Forelimb muscle (tissue), 1 donor: ENCODE data around the gene SFTA2. TPM values are rescaled to one million over a fixed set of nuclear protein-coding genes. Genes with fewer than 3 reads are reported as not detected.
"Not testable (repeated sequence)": the region's sequence is repeated elsewhere in the genome, so short reads cannot be mapped to it uniquely, and the experiment has no call there.

Experiments used
- DNase-seq: peaks from one replicate; pipeline ENCODE4 v3.0.0-alpha.2; 2013; ENCODE audit warnings: low read depth
- polyA plus RNA-seq: library from polyadenylated mRNA; unstranded; fragments of 120-200 nt; gene quantifications from one replicate; pipeline ENCODE4 v1.2.1, GENCODE V29; 2013; ENCODE audit not compliant: insufficient read length

SFTA2 gene
- polyA plus RNA-seq, 1 donor: not detected

DNA sequence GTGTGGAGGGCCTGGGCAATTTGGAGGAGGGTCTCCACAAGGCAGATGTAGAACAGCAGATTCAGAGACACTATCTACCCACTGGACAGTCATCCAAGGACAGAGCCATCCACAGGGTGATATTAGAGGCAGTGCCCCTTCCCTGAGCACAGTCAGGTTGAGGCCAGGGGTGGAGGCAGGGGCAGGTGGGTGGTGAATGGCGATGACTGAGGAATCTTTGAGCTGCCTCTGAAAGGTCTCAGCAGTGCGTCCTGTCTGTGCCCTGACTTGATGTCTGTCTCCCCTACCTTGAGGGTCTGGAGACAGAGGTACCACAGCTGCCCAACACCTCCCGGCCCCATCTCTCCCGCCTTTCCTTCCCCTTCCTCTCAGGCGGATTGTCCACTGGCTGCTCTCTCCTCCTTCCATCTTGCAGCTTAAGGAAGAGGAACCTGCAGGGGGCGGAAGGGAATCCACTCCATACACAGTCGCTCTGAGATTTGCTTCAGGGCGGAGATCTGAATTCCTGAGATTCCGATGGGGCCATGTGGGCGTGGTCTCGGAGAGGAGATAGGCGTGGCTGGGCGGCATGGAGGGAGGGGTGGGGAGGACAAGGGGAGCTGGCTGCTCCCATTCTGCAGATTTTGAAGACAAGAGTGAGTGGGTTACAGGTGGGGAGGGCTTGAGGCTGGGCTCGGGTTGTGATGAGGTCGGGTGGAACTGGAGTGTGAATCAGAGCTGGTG lies 10.5 kb upstream of the SFTA2 start:
- no peak for DNase-seq

DNA sequence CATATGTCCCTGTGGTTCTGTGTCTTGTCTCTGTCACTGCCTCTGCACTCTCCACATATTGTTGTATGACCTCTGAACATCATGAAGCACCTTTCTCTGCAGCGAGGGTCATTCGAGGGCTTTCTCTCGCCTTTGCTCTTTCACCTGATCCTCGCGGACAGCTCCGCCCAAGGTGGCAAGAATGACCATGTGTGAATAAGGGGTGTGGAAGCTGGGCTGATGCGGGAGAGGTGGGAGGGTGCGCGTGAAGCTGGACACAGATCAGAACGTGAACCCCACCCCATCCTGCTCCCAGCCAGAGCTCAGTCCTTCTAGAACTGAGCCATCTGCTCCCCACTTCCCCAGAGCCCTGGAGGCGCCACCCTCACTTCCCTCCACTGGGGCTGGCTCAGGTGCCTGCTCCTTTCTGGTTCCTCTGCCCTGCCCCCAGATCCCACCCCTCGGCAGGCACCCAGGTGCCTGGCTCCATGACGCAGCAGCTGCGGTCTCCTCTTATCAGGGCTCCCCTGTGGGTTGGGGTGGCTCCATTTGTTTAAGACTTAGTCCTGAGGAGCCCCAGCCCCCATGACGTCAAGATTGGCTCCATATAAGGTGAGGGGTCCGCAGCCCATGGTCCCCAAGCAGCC lies 8.5 kb upstream of the SFTA2 start, which contains the start of gene MUCL3:
Gene MUCL3 (plus strand): TSS at position 613 of the 626 bp plus-strand sequence. CDS start 27 bp downstream, outside the sequence.
- DNase-seq: no peak

DNA sequence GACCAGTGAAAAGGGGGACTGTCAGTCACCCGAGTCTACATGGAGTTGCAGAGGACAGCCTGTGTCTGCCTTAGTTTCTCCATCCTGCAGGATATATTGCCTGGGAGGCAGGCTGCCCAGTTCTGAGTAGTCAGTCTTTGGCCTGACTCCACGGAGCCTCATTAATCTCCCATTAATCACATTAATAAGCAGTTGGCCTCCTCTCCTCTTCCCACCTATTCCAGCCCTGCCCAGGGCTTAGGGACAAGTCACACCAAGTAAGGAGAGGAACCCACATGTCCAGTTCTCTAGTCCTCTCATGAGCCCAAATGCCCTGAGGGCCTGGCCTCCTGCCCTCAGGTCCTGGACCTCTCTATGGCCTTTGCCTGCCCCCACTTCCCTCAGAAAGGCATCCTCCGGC lies 7.5 kb upstream of the SFTA2 start:
- no peak for DNase-seq

DNA sequence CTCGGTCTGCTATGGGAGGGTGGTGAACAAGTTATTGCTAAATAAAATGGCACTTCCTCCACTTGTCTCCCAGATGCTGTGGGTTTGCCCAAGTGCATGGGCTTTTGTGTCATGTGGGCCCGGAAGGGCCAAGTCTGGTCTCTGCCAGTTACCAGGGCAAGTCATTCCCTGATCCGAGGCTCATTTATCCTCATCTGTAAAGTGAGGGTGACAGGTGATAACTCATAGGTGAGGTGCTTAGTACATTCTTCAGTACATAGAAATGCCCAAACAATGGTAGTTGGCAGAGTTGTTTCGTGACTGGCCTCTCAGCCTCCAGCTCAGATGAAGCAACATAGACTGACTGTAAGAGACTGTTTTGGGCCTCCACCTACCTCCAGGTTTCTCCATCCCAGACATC lies 6.8 kb upstream of the SFTA2 start:
- no peak for DNase-seq

DNA sequence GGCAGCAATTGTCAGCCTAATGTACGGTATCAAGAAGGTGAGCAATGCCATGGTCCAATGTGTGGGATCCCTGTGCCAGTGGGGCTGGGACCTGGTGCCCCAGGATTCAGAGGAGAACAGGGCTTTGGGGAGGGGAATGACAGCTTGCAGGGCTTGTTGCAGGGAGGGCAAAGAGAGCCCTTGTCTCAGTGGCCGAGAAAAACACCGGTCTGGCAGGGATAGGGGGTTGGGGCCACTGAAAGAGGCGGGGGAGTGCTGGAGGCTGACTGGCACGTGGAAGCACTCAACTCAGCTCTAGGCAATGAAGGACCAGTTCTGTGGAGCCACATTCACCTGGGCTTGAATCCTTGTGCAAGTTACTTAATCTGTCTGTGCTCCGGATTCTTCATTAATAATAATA lies 5.3 kb upstream of the SFTA2 start:
- DNase-seq: no peak

DNA sequence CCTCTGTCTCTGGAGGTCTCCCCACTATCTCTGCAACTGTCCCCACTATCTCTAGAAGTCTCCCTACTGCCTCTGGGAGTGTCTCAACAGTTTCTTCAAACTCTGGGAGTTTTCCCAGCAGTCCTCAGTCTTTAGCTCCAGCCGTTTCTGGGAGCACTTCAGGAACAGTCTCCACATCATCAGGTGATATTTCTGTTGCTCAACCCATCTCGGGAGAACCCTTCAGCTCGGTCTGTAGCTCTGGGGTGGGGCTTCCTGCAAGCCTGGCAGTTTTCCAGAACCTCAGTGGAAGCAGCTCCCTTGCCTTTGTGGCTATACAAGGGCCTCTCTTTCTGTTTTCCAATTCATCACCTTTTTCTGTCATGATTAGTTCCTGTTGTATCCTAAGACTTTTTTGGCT lies 3.0 kb upstream of the SFTA2 start:
- no peak for DNase-seq

DNA sequence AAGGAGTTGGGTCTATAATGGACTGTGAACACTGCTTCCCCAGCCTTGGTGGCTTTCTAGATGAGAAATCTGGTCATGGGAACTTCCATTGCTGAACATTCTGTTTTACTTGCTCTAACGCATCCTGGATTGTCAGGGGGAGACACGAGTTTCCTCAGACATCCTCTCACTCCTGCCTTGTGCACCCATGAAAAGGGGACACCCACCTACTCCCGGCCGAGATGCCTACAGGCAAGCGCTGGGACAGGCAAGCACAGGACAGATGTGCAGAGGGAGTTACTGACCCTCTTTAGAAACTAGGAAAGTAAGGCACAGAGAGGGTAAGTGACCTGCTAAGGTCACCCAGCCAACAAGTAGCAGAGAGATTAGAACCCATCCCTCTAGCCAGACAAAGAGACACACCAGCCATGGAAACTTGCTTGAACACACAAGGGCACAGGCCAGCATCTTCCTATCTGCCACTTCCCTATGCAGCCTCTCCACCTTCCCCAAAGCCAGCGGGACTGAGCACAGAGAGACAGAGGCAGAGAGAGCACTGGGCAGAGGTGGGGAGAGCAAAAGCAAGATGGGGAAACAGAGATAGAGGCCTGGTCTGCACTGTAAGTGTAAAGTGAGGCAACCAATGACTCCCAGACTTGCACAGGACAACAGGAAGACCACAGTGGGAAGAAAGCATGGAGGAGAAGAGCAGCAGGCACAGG lies 845 bp upstream of the SFTA2 start:
- no peak for DNase-seq

DNA sequence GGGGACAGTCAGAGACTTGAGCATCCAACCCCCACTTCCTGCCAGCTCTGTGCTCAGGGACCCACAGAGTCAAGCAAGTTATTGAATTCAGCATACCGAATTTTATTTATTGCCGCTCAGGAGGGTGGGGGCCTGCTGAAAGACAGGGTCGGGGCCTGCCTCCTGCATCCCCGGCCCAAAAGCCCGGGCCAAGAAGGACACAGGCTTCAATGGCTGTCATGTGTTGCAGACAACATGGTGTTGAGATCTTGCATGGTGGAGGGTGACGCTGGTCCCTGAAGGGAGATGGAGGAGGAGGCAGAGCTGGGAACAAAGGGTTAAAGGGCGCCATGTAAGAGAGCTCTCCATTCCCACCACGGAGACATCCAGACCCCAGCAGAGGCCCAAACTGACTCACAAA lies 698 bp downstream of the SFTA2 start:
- no peak for DNase-seq

DNA sequence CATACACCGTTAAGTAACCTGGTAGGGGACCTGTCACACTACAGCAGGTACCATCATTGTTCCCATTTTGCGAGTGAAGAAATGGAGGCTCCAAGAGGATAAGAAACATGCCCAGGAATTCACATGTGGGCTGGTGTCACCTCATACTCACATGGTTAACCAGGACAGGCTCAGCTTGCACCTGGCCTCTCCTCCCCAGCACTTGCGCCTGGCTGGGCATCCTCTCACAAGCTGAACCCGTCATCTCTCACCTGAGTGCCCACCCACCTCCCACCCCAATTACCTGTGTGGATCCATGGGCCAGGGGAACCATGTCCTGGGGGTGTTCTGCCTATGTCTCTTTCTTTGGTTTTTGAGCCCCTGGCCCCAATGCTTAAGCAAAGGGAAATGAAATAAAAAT lies 1.5 kb downstream of the SFTA2 start:
- DNase-seq: no peak

DNA sequence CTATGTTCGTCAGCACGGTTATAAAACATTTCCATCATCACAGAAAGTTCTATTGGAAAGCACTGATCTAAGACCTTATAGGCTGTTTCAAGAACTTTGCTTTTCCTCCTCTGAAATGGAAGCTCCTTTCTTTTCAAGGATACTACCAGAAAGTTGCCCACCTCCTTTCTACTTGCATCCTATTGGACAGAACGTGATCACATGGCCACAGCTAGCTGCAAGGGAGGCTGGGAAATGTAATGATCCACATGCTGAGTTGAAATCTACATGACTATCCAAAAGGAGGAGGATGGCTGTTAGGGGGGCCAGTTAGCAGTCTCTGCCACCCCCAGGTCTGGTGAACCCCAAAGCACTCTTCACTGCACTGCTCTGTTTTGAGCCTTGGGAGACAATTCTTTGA lies 3.3 kb downstream of the SFTA2 start:
- DNase-seq: no peak

DNA sequence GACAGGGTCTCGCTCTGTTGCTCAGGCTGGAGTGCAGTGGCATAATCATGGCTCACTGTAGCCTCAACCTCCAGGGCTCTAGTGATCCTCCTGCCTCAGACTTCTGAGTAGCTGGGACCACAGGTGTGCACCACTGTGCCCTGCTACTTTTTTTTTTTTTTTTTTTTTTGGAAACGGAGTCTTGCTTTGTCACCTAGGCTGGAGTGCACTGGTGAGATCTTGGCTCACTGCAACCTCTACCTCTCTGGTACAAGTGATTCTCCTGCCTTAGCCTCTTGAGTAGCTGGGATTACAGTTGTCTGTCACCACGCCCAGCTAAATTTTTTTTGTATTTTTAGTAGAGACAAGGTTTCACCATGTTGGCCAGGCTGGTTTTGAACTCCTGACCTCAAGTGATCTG lies 4.9 kb downstream of the SFTA2 start:
- not testable (repeated sequence) for DNase-seq

DNA sequence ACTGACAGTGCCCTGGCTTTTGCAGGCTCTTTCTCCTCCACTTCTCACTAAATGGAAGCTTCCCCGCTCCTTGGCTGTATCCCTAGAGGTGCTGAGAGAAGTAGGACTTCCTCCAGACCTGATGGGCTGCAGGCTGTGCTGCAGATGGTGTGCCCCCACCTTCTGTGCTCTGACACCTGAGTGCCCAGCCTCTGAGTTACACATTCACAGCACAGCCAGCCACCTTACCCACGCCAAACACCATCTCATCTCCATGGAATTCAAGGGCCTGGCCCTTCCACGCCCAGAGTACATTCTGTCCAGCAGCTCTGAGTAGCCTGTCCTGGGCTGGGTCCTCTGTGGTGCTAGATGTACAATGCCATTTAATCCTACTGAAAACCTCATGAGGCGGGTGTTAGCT lies 5.3 kb downstream of the SFTA2 start:
- no peak for DNase-seq

DNA sequence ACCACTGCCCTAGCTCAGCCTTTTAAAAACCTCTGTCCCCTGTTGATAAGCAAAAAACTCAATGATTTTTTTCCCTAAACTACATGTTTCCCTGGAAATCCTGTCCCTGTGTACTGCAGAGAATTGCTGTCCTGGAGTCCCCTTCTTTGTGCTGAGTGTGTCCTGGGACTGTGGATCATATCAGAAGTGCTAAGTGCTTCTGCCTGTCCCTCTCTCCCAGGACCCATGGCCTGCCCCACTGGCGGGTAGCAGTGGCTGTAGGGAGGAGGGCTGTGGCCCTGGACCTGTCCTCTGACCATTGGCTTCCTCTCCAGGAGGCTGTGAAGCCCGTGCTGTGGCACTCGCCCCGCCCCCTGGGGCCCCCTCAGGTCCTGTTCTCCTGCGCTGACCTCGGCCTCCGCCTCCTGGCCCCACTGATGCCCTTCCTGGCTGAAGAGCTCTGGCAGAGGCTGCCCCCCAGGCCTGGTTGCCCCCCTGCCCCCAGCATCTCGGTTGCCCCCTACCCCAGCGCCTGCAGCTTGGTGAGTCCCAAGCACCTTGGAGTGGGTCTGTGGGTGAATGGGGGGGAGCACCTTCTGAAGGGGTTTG lies 7.8 kb downstream of the SFTA2 start:
- not testable (repeated sequence) for DNase-seq

DNA sequence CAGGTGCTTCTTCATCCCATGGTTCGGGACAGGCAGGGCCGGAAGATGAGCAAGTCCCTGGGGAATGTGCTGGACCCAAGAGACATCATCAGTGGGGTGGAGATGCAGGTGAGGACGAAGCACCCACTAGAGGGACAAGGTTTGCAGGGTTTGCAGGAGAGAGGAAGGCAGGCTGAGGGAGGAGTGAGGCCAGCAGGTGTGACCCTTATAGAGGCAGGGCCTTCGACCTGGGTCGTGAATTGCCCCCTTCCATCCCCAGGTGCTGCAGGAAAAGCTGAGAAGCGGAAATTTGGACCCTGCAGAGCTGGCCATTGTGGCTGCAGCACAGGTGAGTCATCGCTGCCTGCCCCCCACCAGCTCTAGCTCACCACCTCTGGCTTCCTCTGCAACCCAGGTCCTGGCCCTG lies 9.5 kb downstream of the SFTA2 start:
- DNase-seq: no peak

DNA sequence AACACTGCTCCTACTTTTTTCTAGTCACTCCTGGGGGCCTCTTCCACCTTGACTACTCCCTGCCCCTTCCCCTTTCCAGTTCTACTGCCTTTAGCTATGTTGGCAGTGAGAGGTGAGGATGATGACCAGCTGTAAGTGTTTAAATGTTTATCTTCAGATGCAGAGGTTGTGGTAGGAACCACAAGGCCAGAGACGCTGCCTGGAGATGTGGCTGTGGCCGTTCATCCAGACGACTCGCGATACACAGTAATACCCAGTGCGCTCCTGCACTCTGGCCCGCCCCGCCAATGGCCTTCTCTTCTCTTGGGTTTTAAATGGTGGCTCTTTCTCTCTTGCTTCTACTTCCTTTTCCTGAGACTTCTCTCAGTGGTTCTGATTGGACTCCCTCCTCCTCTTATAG lies 13.3 kb downstream of the SFTA2 start:
- no peak for DNase-seq

DNA sequence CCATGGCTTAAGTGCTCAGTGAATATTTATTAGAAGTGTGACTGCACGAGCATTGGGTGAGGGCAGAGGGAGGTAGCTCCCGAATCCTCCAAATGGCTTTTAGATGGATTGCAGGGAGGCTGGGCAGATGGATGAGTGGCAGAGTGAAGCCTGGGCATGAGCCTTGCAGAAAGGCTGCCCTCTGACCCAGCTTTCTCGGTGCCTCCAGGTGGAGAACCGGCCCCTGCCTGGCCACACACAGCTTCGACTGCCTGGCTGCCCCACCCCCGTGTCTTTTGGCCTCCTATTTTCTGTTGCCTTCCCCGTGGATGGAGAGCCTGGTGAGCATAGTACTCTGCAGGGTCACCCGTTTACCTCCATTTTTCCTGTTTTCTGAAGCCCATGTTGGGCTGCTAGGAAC lies 14.5 kb downstream of the SFTA2 start:
- DNase-seq: no peak

DNA sequence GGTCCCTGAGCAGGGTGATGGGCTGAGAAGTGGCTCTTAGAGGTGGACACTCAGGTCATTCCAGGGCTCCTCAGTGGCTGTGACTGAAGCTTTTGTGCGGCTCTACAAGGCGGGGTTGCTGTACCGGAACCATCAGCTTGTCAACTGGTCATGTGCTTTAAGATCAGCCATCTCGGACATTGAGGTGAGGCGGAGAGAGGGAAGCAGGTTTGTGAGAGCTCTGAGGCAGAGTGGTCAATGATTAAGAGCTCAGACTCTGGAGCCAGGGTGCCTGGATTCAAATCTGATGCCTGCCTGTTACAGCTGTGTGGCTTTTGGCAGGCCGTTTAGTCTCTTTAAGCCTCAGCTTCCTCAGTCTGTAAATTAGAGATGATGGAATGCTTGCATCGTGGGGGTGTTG lies 14.9 kb downstream of the SFTA2 start:
- no peak for DNase-seq

DNA sequence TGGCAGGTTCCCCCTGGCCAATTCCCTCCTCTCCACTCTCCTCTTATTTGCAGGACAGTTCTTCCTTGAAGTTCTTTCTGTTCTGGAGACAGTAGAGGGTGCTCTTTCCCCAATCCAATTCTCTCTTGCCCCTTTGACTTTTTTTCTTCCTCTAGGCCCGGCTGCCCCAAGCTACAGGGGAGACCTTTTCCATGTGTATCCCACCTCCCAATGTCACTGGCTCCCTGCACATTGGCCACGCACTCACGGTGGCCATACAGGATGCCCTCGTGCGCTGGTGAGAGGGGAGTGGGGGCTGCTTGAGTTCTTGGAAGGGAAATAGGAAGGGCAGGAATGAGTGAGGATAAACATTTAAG lies 16.4 kb downstream of the SFTA2 start:
- peak; percentile 50 for DNase-seq

DNA sequence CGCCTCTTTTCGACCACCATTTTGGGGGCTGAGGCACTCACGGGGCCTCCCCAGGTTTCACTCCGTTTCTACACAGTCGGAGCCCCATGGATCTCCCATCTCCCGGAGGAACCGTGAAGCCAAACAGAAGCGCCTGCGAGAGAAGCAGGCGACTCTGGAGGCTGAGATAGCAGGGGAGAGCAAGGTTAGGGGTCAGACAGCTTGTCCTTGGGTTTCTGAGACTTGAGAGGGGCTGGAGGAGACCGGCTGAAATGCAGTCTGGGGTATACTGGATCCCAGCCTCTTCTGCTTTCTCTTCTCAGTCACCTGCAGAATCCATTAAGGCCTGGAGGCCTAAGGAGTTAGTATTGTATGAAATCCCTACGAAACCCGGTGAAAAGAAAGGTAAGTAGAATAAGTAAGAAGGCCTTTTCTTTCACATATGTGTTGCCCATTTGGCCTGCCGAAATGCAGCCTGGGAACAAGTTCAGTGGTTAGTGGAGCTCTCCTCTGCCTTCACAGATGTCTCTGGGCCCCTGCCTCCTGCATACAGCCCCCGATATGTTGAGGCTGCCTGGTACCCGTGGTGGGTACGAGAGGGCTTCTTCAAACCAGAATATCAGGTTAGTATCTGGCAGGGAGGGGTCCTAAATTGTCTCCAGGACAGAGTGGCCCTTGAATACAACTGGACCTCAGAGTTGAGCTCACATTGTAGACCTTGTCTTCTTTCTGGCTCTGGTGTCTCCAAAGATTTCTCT lies 16.9 kb downstream of the SFTA2 start:
- no peak for DNase-seq

DNA sequence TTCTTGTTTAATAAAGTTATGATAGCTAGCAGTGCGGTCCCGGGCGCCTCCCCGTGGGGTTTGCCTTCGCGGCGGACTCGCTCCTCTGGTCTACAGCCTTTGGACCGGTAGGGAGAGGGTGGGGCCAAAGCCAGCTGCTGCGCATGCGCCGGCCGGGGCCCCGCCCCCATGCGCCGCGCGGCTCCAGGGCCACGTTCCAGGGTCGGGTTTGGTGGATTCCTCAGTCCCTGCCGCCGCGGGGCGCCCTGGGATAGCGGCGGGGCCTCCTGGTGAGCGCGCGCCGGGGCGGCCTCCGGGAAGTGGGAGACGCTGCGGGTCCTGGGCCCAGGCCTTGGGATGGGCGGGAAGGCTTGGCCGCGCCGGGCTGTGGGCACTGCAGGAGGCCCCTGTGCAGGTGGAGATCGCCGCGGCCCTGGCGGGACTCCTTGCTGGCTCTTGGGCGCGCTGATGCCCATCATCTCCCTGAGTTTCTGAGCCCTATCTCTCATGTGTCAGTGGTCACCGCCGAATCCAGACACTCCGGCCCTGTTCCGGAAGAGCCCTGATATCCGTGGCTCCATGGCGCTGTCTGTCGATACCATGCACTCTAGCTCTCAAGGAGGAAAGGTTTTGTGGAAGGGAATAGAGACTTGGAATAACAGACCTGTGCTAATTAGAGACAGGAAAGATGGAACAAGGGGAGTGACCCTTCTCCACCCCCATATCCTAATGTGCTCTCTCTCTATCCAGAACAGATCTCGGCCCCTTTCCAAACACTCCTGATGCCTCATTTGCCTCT lies 17.7 kb downstream of the SFTA2 start, which contains the start of gene VARS2:
Gene VARS2 (plus strand): TSS at position 163 of the 778 bp plus-strand sequence. CDS start 599 bp downstream, at position 762.
- DNase-seq: peak; percentile 77

DNA sequence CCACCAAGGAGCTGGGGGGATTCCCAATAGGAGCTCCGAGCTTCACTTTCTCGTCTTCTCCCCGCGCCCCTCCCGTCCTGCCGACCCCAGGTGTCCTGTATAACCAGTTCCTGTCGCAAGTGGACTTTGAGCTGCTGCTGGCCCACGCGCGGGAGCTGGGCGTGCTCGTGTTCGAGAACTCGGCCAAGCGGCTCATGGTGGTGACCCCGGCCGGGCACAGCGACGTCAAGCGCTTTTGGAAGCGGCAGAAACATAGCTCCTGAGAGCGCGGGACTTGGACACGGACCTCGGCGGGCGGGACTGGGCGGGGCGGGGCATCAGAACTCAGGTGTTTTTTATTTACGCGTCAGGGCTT lies 18.3 kb downstream of the SFTA2 start:
- DNase-seq: no peak
